Islet of Langerhans (tissue), 1 donor: ENCODE results near the gene C12orf75.
"Not testable (repeated sequence)": the region's sequence is repeated elsewhere in the genome, so short reads cannot be mapped to it uniquely, and the experiment has no call there.

ENCODE experiments used
- FAIRE-seq: peaks from one replicate; lab custom pipeline; 2011; peaks lifted over from hg19 to GRCh38; lab: Jason Lieb, UNC

C12orf75 gene

DNA sequence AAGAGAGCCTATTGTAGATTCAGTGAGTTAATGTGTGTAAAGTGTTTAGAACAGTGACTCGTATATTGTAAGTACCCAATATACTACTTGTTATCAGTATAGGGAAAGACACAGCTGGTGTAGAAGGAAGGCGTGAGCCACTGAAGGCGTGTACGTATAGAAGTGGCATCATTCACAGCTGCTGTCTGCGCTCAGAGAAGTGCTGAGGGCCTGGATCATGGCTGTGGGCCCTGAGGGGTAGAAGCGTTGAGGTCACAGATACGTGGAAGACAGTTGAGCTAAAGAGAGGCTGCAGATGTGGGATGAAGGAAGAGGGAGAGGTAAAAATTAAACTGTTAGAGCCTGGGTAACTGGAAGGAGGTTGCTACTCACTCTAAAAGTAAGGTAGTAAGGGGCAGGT lies 5.9 kb downstream of the C12orf75 start:
- no peak for FAIRE-seq

GRCh38 chr12:105337391-105337790 lies 6.9 kb downstream of the C12orf75 start:
- FAIRE-seq = no peak

DNA sequence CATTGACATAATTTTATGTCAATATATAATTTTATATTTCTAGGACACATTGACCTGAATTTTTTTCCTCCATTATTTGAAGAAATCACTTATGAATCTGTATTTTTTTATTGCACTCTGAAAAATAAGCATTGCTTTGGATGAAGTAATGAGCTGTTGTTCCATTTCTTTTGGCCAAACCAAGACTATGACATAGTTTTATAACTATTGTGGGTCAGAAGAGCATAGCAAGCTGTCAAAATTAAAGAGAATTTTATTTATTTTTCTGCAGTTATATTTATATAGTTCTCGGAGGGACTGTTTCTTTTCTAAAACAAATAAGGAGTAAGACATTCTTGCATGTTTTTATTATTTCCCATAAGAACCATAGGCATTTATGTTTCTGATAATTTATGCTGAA lies 8.5 kb downstream of the C12orf75 start:
- peak; percentile 55 for FAIRE-seq

GRCh38 chr12:105341010-105341409 lies 10.5 kb downstream of the C12orf75 start:
- no peak for FAIRE-seq

DNA sequence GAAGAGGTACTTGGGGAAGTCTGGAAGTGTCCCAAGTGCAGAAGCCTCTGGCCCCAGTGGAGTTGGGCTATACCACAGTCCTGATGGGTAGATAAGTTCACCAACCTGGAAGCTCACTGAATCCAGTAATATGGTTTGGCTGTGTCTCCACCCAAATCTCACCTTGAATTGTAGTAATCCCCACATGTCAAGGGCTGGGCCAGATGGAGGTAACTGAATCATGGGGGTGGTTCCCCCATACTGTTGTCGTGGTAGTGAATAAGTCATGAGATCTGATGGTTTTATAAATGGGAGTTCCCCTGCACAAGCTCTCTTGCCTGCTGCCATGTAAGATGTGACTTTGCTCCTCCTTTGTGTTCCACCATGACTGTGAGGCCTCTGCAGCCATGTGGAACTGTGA lies 11.1 kb downstream of the C12orf75 start:
- not testable (repeated sequence) for FAIRE-seq

- no peak for FAIRE-seq
Measured at GRCh38 chr12:105342464-105342863, 12.0 kb downstream of the C12orf75 start.

- no peak for FAIRE-seq
Measured at GRCh38 chr12:105343836-105344235, 13.3 kb downstream of the C12orf75 start.

GRCh38 chr12:105347499-105347898 lies 17.0 kb downstream of the C12orf75 start:
- no peak for FAIRE-seq

DNA sequence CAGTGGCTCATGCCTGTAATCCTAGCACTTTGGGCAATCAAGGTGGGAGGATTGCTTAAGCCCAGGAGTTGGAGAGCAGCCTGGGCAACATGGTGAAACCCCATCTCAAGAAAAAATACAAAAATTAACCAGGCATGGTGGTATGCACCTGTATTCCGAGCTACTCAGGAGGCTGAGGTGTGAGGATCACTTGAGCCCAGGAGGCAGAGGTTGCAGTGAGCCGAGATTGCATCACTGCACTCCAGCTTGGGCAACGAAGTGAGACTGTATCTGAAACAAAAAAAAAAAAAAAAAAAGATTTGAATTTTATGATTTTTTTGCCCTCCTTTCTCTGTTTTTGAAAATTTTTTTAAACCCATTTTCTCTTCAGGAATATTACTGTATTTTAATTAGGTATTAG lies 17.7 kb downstream of the C12orf75 start:
- FAIRE-seq = no peak

GRCh38 chr12:105348561-105348960 lies 18.1 kb downstream of the C12orf75 start:
- no peak for FAIRE-seq

DNA sequence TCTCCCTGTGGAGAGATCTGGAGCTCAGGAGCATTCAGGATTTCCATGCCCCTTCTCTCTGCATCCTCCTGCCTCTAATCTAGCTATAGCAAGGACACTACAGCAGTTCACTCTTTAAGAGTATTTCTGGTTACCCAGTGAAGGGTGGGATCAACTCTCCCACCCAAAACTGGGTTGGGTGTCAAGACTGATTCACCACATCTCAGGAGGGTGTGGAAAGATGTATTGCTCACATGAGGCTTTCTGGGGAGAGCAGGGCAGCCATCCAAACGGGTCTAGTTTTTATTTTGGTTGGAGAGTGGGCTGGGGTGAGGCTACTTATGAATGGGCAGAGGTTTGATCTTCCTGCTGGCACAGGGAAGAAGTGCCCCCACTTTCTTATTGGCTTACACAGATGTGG lies 18.6 kb downstream of the C12orf75 start:
- FAIRE-seq = no peak

DNA sequence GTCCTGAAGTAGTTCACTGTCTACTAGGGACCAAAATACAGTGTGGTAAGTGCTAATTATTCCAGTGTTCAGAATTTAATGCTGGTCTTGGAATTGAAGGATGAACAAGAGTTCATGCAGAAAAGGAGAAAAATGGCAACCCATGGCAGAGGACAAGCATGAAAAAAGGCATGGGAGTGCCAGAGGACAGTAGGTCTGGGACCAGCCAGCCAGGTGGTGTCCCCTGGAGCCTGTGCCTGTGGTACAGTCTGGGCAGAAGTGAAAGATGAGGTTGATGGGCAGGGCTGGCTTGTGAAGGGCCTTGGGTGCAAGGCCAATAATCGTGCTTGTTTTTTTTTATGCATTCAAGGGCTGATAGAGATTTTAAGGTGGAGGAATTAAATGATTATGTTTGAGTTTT lies 21.0 kb downstream of the C12orf75 start:
- FAIRE-seq = no peak

GRCh38 chr12:105352052-105352451 lies 21.6 kb downstream of the C12orf75 start:
- FAIRE-seq = no peak

DNA sequence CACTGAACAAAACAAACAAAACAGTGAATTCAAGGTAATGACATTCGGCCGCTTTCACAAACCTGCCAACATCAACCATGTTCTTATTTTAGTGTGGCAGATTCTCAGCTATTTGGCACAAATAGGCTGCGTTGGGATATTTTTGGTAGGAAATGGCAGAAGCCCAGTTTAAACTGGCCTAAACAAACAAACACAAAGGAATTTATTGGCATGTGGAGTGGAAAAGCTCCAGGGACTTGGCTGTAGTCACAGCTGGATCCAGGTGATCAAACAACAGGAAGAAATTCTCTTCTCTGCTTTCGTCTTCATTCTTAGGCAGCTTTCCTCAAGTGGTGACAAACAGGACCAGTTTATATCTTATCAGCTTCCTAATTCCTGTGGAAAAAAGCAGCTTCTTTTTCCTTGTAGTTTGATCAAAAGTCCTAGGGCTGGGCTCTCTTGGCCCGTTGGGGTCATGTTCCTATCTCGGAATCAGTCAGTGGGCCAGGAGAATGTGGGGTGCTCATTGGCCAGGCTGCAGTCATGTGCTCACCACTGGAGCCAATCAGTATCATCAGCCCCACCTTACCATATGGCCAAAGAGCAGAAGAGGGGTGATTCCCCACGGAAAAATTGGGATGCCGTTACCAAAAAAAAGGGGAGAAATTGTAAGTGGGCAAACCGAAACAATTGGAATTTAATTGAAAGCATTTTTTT lies 22.6 kb downstream of the C12orf75 start:
- FAIRE-seq = no peak

DNA sequence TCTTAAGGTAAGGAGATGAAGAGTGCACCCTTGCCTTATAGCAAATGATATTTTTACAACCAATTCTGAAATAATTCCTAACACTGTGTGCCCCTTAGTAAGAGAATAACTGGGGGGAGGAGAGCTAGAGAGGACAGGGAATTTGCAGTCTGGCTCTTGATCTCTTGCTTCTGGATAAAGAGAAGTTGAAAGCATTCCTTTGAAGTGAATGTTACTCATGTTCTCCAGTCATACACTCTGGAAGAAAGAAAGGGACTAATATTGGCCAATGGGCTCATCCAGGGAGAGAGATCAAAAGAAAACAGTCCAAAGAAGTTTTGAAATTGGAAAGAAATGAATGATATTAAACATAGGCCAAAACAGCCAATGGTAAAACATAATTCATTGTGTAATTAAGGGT lies 25.3 kb downstream of the C12orf75 start:
- FAIRE-seq = no peak

DNA sequence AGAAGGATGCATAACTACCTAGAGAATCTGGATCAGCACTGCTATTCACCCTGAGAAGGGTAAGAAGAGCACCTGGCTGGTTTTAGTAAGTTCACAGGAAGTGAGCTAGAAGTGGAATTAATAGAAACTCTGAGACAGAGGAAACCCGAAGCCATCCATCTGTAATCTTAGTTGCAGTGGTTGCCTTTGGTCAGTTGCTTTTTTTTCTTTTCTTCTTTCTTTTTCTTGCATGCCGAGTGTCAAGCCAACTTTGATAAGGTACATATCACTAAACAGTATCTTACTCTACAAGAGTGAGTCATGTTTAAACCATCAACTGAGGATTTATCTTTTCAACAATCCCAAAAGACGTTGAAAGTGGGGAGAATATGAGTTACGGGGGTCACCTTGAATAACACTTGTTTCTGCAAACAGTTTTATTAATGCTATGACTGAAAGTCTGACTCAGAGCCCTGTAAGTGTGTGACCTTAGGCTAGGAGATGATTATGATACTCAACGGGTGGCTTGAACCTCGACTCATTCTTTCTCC lies 26.7 kb downstream of the C12orf75 start:
- FAIRE-seq = no peak

DNA sequence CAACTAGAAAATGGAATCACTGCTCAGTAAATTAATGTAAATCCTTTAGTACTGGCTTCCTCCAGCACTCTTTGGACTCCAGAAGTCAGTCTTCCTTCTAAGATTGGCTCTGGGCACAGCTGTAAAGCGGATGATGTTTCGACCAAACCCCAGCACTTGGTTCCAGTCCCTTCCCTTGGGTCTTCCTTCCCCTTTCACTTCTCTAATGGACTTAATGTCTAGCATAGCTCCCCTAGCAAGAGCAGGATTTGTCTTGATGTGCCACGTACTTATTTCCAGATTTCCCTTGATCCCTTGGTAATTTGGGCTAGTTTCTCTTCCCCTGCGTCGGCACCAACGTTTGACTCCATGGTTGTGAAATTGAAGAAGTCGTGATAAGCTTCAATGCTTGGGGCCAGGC lies 28.3 kb downstream of the C12orf75 start:
- FAIRE-seq = no peak

GRCh38 chr12:105359856-105360255 lies 29.4 kb downstream of the C12orf75 start:
- no peak for FAIRE-seq

GRCh38 chr12:105363890-105364289 lies 33.4 kb downstream of the C12orf75 start:
- no peak for FAIRE-seq

DNA sequence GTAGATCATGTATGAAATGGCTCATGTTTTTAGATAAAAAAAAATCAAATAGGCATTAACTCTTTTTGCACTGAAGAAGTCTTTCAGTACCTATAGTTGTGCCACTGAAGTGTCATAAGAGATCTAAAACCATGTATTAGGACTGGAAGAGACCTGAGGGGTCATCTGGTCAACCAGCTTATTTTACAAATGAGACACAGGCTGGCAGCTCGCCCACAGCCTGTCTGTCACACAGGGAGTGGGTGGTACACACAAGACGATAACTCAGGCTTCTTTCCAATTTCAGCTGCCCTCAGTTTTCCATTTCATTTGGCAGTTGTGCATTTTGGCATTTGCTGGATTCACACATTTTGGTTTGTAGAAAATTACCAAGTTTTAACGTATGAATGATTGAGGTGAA lies 34.7 kb downstream of the C12orf75 start:
- FAIRE-seq = no peak

DNA sequence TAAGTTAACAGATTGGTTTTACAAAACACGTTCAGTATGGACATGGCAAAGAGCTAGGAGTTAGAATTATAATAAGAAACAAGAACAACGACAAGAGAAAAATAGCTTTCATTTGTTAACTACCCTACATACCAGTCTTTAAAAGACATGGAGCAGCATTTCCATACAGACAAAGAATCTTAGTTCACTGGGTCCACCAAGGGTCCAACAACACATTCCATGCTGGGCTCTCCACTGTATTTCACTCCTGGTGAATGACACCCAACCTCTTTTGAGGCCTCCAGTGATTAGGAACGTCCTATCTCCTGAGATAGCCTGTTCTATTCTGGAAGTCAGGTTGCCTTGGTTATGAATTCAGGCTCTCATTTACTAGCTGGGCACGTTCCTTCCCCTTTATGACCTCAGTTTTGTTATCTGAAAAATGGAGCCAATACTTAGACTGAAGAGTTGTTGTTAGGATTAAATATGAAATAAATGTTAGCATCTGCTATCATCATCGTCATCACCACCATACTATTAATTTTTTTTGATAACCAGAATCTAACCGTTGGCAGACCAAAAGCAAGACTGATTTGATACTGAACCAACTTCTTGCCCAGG lies 37.7 kb downstream of the C12orf75 start:
- FAIRE-seq = no peak

DNA sequence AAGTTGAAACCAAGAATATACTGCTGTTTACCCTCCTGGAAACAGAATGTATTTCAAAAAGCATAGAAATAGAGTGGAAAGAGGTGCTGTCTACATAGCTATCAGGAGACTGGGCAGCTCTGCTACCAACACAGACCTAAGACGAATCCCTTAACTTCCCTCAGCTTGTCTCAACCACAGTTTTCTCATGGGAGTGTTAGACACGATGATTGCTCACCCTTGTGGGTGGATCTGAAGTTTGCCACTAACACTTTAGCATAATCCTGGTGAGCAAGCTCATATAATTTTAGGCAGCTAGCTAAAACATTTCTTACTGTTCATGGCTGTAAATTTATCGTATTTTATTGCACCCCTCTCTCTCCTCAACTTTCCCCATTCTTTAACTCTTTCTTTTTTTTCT lies 38.5 kb downstream of the C12orf75 start:
- FAIRE-seq = no peak

- no peak for FAIRE-seq
Measured at GRCh38 chr12:105374303-105374702, 43.8 kb downstream of the C12orf75 start.

GRCh38 chr12:105377077-105377476 lies 46.6 kb downstream of the C12orf75 start:
- no peak for FAIRE-seq
